AG04449 (cell line): ENCODE measurements around the gene TRAPPC2L.

Experiments used
- CTCF ChIA-PET: fragments of 350-600 bp; formaldehyde crosslinking; extraction: SDS; loops from one replicate; lab custom pipeline; 2021; ENCODE audit warnings: antibody characterized with exemption; lab: Yijun Ruan, JAX
- POLR2A ChIA-PET: fragments of 400-600, 350-600 bp; formaldehyde crosslinking; extraction: SDS; loops from one replicate; lab custom pipeline; 2020; ENCODE audit warnings: antibody characterized with exemption, inconsistent platforms; lab: Yijun Ruan, JAX
- DNase-seq: peaks from one replicate; pipeline ENCODE4 v3.0.0-alpha.2; 2010; ENCODE audit warnings: low read depth, low spot score
- H3K4me3 ChIP-seq: 2 replicates; pipeline ENCODE4 v1.5.1; 2011; ENCODE audit warnings: low read depth, mild to moderate bottlenecking, control low read depth, low read length
- TF ChIP-seq, protein P1 (sequence below): IDR thresholded peaks from one replicate; pipeline ENCODE4 v1.5.1; 2011; ENCODE audit warnings: mild to moderate bottlenecking, moderate library complexity, low read length, control low read depth, inconsistent platforms; ENCODE audit not compliant: insufficient read depth; ENCODE audit errors: missing control alignments

TRAPPC2L gene

GRCh38 chr16:88813269-88814143, 43.4 kb upstream of the TRAPPC2L start:
- TF ChIP-seq, protein P1, sequence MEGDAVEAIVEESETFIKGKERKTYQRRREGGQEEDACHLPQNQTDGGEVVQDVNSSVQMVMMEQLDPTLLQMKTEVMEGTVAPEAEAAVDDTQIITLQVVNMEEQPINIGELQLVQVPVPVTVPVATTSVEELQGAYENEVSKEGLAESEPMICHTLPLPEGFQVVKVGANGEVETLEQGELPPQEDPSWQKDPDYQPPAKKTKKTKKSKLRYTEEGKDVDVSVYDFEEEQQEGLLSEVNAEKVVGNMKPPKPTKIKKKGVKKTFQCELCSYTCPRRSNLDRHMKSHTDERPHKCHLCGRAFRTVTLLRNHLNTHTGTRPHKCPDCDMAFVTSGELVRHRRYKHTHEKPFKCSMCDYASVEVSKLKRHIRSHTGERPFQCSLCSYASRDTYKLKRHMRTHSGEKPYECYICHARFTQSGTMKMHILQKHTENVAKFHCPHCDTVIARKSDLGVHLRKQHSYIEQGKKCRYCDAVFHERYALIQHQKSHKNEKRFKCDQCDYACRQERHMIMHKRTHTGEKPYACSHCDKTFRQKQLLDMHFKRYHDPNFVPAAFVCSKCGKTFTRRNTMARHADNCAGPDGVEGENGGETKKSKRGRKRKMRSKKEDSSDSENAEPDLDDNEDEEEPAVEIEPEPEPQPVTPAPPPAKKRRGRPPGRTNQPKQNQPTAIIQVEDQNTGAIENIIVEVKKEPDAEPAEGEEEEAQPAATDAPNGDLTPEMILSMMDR = no peak
- POLR2A ChIA-PET = interaction anchor here (0.9 kb wide), 1 partner anchor 354 kb away, joined by 3 read pairs; no protein-coding TSS in a partner anchor
- CTCF ChIA-PET = interaction anchor here (1.0 to 2.9 kb wide), 11 partner anchors 11 to 403 kb away, joined by 3 to 16 read pairs (median 5); partner anchors contain the start of gene GALNS
- no peak for DNase-seq
- H3K4me3 ChIP-seq = no peak overlapping the region

GRCh38 chr16:88814144-88814502, 42.8 kb upstream of the TRAPPC2L start:
- no peak overlapping the region for H3K4me3 ChIP-seq
- no peak for DNase-seq
- POLR2A ChIA-PET = no interaction called here
- TF ChIP-seq, protein P1 = no peak
- CTCF ChIA-PET = interaction anchor here (1.1 to 4.3 kb wide), 5 partner anchors 16 to 353 kb away, joined by 3 to 20 read pairs (median 7); partner anchors contain the start of genes GALNS and TRAPPC2L

GRCh38 chr16:88815227-88815626, 41.7 kb upstream of the TRAPPC2L start:
- CTCF ChIA-PET = interaction anchor here (0.9 to 4.3 kb wide), 5 partner anchors 15 to 401 kb away, joined by 3 to 20 read pairs (median 4); partner anchors contain the start of genes GALNS and TRAPPC2L
- DNase-seq = no peak
- TF ChIP-seq, protein P1 = no peak
- H3K4me3 ChIP-seq = no peak overlapping the region
- POLR2A ChIA-PET = no interaction called here

DNA sequence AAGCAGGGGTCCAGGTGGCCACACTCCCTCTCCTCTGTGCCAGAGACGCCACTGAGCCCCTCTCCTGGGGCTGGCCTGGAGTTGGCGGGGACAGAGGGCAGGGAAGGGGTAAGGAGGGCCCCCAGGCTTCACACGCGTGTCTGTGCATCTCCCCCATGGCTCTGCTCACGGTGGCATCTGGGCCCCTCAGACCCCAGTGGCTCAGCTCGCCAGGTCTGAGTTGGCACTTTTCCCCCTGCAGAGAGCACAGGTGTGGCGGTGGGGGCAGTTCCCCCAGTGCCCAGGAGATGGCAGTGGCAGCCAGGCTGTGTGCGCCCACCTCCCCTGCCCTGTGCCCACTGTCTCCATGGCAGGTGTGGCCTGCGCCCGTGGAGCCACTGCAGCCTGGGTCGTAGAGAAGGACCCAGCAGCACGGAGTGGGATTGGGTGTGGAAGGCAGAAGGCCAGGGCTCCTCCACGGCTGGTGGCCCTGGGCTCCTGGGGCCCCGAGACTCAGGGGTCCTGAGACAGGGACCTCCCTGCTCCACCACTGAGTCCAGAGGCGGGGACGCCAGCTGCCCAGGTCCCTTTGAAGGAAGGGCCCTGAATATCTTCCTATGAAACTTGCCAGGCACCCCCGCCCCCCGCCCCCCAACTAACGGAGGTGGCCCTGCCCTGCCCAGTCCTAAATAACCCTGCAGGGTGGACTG, 40.9 kb upstream of the TRAPPC2L start:
- H3K4me3 ChIP-seq = no peak overlapping the region
- CTCF ChIA-PET = interaction anchor here (0.5 to 4.3 kb wide), 7 partner anchors 15 to 400 kb away, joined by 3 to 20 read pairs (median 4); partner anchors contain the start of genes GALNS and TRAPPC2L
- POLR2A ChIA-PET = no interaction called here
- DNase-seq = no peak
- TF ChIP-seq, protein P1 = peak; percentile 75

DNA sequence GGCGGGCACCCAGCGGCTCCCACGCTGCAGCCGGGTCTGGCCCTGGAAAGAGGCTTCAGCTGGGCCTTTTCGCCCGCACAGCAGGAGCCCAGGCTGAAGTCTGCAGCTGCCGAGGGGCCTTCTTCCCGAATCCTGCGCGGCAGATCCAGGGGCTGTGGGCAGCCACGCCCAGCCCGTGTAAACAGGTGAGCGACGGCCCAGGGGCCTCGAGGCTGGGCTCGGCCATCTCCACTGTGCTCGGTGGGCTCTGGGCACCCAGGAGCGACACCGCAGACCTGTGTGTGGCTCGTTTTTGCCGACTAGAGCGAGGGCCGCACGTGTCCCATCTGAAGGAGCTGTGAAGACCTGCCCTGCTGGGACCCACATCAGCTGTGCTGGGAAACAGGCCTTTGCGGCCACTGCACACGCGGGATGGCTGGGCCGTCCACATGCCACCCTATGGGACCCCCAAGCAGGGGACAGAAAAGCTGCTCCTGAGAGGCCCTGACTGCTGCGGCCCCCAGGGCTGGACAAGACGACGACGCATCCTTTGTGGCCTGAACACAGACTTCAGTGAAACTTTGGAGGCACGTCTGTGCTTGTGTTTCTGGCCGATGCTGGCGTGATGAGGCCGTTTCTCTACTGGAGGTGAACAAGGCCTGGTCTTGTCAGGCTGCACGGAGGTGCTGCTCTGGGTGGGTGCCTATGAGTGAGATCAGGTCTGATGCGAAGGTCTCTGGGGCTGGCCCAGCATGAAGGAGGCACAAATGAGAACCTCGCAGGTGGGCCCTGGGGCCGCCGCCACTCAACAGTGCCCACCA, 40.0 kb upstream of the TRAPPC2L start:
- ChIA-PET POLR2A (no interaction called here), CTCF (interaction anchor here (1.1 to 4.3 kb wide), 2 partner anchors 41 to 350 kb away, joined by 4 to 20 read pairs; partner anchors contain the start of genes GALNS and TRAPPC2L)
- TF ChIP-seq, protein P1 = no peak

More for the DNA sequence above, 40.0 kb upstream of the TRAPPC2L start:
- no peak for DNase-seq
- no peak overlapping the region for H3K4me3 ChIP-seq
